ENCODE data around the gene TENT4A. TPM values are rescaled to one million over a fixed set of nuclear protein-coding genes. Genes with fewer than 3 reads are reported as not detected.

TENT4A gene
- total and polyA plus RNA-seq, 2 experiments from 2014 or later, result 6.7 to 27.0 TPM

- H3K36me3 ChIP-seq, result no peaks in the 10 kb centered on the region
- no peak for TF ChIP-seq CTCF (IDR thresholded peaks at IDR 0.05; ENCODE audit: low read depth, low read length)
- H3K9me3 ChIP-seq (ENCODE audit: low read depth), result no peaks in the 10 kb centered on the region
- no peak overlapping the region for H3K4me3 ChIP-seq
- H3K4me1 ChIP-seq (ENCODE audit: low read depth), result no peaks in the 10 kb centered on the region
- DNase-seq (ENCODE audit: low read depth in 1 of 2, low spot score in 1 of 2), result no peak
- no peaks in the 10 kb centered on the region for H3K27me3 ChIP-seq
- no peak overlapping the region for H3K27ac ChIP-seq
Observed at GRCh38 chr5:6805841-6806240, 92.6 kb downstream of the TENT4A start.

Other genes with a start within 250 kb of the TENT4A start
- gene NSUN2, start 80.4 kb upstream of the TENT4A start, total RNA-seq, result 23.9 and 37.7 TPM in 2 replicates
- gene NSUN2, start 80.4 kb upstream of the TENT4A start, polyA plus RNA-seq, result 47.2 and 58.7 TPM in 2 replicates
- gene SRD5A1, start 80.0 kb upstream of the TENT4A start, total RNA-seq, result 29.9 and 52.8 TPM in 2 replicates
- gene SRD5A1, start 80.0 kb upstream of the TENT4A start, polyA plus RNA-seq, result 20.1 and 24.4 TPM in 2 replicates